GM19239 (cell line): ENCODE results near the gene NTRK3.

Experiments used
- DNase-seq: peaks from one replicate; pipeline ENCODE4 v3.0.0; 2011; ENCODE audit warnings: low spot score; ENCODE audit not compliant: insufficient read length
- FAIRE-seq: peaks from 2 replicates; lab custom pipeline; 2011; peaks lifted over from hg19 to GRCh38; lab: Jason Lieb, UNC

Gene NTRK3

DNA sequence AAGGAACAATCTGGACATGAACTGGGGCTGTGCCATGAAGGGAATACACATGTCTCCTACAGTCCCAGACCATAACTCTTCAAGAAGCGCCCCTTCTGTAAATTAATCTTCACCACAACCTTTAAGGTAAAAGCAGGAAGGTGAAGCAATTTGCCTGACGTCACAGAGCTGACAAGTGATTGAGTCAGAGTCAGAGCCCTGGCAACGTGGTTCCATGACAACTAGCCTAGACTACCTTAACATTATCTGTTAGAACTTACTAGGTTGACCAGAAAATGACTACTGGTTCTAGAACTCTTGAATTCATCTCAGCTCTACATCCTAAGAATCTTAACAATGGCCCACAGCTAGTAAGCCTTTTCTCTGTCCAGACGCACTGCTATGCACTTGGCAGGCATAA, 124.6 kb downstream of the NTRK3 start:
- DNase-seq (no peak), FAIRE-seq (no peak)

DNA sequence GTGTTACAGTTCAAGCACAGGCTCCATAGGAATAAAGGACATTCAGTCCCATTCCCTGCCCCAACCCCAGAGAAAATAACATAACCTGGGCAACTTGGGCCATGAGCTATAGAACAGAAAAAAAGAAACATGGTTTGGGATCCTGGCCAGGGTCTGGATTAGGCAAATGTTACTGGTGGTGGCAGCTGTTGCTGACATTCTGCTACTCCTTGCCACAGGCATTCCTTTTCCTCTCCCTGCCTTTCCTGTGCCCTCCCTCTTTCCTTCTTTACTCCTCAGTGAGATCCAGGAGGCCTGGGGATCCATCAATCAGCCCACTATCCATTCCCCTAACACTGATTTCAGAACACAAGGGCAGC, 129.1 kb downstream of the NTRK3 start:
- FAIRE-seq (no peak), DNase-seq (no peak)

- no peak for FAIRE-seq
- DNase-seq, result no peak
Observed at GRCh38 chr15:88126695-88127431, 129.7 kb downstream of the NTRK3 start.

DNA sequence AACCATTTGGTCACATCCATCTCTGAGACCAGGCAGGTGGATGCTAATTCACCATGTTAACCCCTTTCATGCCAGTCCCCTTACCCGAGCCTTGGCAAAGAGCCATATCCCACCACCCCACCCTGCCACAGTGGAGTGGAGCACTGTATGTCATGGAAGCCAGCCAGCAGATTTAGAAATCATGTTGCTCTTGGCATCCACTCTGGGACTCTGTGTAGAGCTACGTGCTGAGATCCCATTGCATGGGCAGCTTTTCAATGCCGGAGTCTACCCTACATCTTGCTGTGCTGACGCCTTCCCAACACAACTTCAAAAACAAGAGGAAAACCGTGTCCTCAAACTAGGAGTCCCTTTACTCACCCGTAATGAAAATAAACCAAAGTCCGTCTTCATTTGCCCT, 131.0 kb downstream of the NTRK3 start:
- DNase-seq (no peak), FAIRE-seq (no peak)

DNA sequence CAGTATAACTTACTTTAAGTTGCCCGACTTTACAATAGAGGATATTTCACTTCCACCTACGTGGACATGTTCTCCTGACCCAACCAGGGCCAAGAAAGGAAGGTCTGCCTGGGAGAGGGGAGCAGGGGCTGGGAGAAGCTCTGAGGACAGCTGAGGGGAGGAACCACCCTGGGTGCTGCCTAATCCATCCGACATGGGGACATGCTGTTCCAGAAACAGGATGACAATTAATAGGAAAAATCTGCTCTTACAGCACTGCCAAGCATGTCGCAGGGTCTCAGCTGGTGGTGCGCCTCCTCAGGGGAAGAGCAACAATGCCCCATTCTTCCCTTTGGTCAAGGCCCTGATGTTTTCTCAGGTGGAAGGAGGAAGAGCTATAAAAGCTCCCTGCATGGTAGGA, 132.3 kb downstream of the NTRK3 start:
- FAIRE-seq (no peak), DNase-seq (no peak)

- no peak for FAIRE-seq
Observed at GRCh38 chr15:88121968-88122530, 134.5 kb downstream of the NTRK3 start.

DNA sequence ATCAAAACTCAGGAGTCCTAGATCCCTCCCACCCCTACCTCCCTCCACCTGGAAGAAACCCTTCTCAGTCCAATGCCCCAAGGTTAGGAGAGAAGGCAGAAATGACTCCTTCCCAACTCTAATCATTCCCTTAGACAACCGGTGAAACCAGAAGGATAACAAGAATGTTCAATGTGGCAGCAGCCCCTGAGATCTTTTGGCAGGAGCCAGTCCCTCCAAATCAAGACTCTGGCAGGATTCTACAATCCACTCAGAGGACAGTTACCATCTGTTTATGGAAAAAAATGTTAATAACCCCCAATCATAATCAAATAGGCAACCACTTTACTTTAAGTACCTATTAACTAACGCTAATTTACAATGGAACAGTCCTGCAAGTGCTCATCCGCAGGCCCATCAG, 136.5 kb downstream of the NTRK3 start:
- no peak for FAIRE-seq
- DNase-seq, result no peak

More at GRCh38 chr15:88121968-88122530, 134.5 kb downstream of the NTRK3 start:
- no peak for DNase-seq

DNA sequence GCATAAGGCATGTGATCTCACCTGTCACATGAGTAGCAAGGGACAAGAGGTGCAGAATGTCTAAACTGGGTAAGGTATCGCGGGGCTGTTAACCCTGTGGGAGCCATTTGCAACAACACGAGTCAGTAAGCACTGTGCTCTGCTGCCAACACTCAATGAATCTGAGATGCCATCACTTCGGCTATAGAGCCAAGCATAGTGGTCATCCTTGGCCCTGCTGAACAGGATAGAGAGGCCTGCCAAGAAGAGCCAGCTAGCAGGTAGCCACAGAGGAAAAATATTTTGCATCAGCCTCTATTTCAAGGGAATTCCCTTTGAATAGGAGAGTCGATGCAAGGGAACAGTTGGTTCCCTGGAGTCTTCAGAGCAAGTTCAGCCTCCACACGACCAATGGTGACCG, 137.8 kb downstream of the NTRK3 start:
- FAIRE-seq (no peak), DNase-seq (no peak)

GRCh38 chr15:88118035-88118434, 138.5 kb downstream of the NTRK3 start:
- FAIRE-seq, result no peak
- no peak for DNase-seq

- no peak for FAIRE-seq
- DNase-seq, result no peak
Observed at GRCh38 chr15:88115486-88116152, 140.9 kb downstream of the NTRK3 start.

DNA sequence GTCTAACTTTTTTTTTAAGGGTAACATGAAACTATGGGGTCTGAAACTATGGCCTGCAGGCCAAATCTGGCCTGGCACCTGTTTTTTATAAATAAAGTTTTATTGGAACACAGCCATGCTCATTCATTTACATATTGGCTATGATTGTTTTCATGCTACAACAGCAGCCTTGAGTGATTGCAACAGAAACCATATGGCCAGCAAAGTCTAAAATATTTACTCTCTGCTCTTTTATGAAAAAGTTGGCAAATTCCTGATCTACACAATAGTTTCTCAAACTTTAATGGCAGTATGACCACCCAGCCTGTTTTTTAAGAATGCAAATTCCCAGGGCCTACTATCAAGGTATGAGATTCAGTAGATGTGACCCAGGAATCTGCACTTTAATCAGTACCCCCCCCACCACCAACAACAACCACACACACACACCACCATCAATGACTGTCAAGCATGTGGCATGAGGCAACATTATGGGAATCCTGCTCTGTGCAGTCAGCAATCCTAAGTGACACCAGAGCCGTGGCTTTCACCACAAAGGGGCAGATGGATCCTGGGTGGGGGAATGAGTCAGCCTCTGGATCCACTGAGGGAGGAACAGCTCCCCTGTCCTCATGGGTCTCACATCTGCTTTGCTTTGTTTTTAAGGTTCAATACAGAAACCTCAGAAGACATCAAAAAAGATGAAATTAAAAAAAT, 142.8 kb downstream of the NTRK3 start:
- FAIRE-seq, result no peak
- DNase-seq, result no peak

DNA sequence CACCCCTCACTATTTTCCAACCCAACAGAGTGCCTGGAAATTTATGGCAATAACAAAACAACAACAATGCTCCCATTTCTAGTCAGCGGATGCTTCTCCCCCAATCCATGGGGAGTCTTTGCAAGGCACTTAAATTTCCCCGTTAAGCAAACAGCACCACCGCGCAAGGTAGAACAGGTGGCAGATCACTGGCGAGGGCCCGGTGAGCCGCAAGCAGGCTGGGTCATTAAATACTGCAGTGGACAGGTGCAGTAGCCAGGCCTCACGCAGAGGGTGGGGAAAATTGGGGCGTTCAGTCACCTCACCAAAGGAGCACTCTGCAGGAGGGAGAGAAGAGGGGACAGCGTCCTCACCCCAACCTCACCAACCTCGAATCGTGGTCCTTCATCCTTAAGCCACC, 147.5 kb downstream of the NTRK3 start:
- no peak for DNase-seq
- no peak for FAIRE-seq

DNA sequence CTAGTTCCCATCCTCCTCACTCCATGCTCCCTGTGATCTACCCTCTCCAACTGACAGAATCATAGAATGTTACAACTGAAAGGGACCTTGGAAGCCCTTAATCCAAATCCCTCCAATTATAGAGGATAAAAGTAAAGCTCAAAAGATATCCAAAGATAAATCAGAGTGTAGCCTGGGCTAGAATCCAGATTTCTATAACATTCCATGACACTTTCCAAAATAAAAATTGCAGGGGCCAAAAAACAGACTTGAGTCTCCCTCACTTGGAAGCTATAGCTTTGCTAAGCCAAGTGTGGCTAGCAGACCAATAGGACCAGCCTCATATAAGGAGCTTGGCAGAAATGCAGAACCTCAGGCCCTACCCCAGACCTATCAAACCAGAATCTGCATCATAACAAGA, 148.1 kb downstream of the NTRK3 start:
- FAIRE-seq, result no peak

DNA sequence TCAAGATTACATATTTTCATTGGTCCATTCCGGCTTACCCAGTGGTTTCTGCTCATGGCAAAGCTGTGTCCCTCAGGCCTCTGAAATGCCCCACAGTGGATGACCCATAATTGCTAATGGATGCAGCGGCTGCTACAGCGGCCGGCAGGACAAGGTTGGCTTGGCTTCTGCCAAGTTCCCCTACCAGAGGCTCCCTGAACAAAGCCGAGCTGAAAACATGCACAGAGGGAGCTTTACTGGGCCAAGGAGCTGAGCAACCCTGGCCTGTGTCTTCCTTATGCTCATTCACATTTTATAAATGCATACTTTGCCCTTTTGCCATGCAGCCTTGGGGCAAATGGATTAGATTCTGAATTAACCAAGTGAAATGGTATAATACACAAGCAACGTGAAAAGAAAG, 150.5 kb downstream of the NTRK3 start:
- DNase-seq, result no peak

More for the DNA sequence above, 148.1 kb downstream of the NTRK3 start:
- DNase-seq, result no peak

GRCh38 chr15:88104357-88104756, 152.2 kb downstream of the NTRK3 start:
- FAIRE-seq (no peak), DNase-seq (no peak)

More for the DNA sequence above, 150.5 kb downstream of the NTRK3 start:
- no peak for FAIRE-seq

GRCh38 chr15:88100181-88100580, 156.4 kb downstream of the NTRK3 start:
- DNase-seq (no peak), FAIRE-seq (no peak)

DNA sequence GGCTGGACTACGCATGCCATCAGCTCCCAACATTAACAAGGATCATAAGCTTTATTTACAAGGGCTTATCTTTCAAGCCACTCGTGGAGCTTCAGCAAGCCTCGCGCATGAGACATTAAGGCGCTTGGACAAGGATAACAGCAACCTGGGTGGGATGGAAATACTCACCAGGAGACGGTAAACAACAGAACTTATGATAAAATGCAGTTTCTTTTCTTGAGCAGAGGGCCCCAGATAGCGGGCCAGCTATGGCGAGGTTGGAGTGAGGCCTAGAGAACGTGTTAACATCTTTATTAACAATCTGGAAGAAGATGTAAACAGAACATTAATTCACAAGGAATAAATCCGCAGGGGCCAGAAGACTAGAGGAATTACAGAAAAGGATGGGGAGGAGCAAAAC, 158.2 kb downstream of the NTRK3 start:
- DNase-seq (no peak), FAIRE-seq (no peak)

DNA sequence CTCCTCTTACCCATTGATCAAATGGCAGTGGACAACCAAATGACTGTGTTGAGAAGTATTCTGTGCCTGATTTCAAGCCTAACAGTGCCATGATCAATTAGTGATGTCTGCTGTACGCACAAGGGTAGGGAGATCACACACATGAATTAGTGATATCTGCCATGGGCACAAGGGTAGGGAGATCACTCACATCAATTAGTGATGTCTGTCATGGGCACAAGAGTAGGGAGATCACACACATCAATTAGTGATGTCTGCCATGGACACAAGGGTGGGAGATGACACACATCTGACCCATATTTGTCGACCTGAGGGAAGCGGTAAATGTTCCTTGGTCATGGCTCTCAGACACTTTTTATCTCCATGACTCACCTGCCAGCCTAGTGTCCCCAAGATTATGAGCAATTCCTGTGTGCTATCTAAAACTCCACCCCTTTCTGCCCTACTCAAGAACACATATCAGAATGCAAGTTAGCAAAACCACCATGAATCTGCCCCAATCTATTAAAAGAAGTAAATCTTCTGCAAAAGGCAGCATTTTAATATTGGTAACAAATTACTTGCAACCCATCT, 165.0 kb downstream of the NTRK3 start:
- FAIRE-seq (no peak), DNase-seq (no peak)

DNA sequence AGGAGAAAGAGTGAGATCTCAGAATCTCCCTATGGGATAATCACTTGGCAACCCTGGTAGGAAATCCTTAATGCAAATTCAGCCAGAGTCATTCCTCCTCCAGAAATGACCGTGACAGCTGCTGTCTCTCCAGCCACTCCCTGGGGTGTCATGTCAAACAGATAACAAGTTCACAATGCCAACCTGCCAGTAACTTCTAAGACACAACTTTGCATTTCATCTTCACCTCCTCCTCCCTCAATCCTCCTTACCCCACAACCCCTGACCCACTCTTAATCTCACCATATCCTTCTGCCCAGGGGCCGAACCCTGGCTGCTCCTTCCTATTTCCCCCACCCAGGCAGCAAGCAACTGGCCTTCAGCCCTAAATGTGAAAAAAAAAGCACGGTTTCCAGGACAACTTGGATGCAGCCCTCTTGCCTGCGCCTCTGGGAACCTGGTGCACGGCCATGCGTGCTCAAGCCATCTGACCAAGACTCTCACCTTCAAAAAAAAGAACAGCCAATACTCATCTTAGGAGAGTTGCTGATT, 166.0 kb downstream of the NTRK3 start:
- no peak for FAIRE-seq

DNA sequence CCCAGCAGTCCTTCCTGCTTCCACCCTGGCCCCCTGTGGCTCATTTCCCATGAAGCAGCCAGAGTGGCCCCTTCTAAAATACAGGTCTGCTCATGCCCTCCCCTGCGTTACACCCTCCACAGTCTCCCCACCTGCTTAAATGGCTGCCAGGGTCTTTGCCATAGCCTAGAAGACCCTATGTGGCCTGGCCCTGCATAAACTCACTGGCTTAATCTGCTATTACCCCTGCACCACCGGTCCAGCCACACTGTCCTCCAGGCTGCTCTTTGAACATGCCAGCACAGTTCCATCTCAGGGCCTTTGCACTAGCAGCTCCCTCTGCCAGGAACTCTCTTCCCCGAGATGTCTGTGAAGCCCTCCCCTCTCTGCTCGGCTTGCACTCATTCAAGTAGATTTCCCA, 166.8 kb downstream of the NTRK3 start:
- FAIRE-seq (no peak), DNase-seq (no peak)

More for the DNA sequence above, 166.0 kb downstream of the NTRK3 start:
- no peak for DNase-seq
